Left ventricle myocardium superior (tissue), 1 donor: ENCODE data around the gene NAA10. TPM values are rescaled to one million over a fixed set of nuclear protein-coding genes. Genes with fewer than 3 reads are reported as not detected.
"Not testable (repeated sequence)": the region's sequence is repeated elsewhere in the genome, so short reads cannot be mapped to it uniquely, and the experiment has no call there.

Experiments used
- ATAC-seq: fragments of 200-7000 bp; cut with Tn5 transposase; one replicate; pipeline ENCODE4 v1.9.1; 2020; ENCODE audit warnings: mild to moderate bottlenecking, moderate library complexity
- DNase-seq: peaks from one replicate; pipeline ENCODE4 v3.0.0-alpha.2; 2020
- intact Hi-C: fragments of 100-400 bp; cut with micrococcal nuclease; formaldehyde crosslinking; loops from one replicate; pipeline ENCODE4 v1.11.0; 2022
- long read RNA-seq: library from polyadenylated mRNA; unstranded; transcript quantifications from one replicate; pipeline ENCODE4 v2.0.0, GENCODE V29; 2021
- total RNA-seq: library from RNA; stranded (reverse); fragmentation: NEBNext Ultra II Directional; extraction: Animal tissue kit (Norgen Biotek cat#: 25700); gene quantifications from one replicate; pipeline ENCODE4 v1.2.1, GENCODE V29; 2021
- donor health status: DM: no; HTN: yes; CAD: no; lungs with severe emphysema.

The NAA10 gene
- total RNA-seq: 72.2 TPM
- long read RNA-seq, transcript NAA10-208 (8 exons, 1,772 nt): major isoform, 86 of 93 reads
- long read RNA-seq, partial matches to known transcripts: 1 of 93 reads
- long read RNA-seq, other reads (novel, unspliced or antisense): 2 of 93 reads

DNA sequence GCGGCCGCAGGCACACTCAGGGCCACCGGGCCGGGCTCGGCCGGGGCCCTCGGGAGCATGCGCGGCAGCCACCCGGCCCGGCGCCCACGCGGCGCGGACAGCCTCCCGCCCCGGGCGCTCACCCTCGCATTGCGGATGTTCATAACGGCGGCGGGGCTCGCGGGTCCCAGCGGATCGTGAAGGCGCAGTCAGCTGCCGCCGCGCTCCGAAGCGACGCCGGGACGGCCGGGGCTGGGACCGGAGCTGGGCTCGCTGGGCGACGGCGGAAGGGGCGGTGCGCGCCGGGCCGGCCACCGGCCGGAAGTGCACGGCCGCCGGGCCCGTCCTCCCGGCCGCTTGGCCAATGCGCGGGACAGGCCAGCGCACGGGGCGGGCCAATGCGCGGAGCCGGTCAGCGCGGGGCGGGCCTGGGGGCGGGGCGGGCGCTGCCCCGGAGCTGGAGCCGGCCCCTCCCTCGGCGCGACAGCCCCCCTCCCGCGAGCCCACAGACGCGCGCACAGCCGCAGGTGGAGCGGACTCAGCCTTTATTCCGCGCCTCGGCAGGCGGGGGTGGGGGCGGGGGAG is at the start of gene NAA10:
Gene NAA10, minus strand, starts transcription at position 276 of the 564 bp plus-strand sequence. Its CDS starts 133 bp downstream, at position 143.
- ATAC-seq: peak; percentile 98
- intact Hi-C loops: no loop called here
- DNase-seq: peak; percentile 86

- no peak for ATAC-seq
- DNase-seq: no peak
- intact Hi-C loops: no loop called here
Measured at GRCh38 chrX:153983321-153983801, 48.5 kb upstream of the NAA10 start.

DNA sequence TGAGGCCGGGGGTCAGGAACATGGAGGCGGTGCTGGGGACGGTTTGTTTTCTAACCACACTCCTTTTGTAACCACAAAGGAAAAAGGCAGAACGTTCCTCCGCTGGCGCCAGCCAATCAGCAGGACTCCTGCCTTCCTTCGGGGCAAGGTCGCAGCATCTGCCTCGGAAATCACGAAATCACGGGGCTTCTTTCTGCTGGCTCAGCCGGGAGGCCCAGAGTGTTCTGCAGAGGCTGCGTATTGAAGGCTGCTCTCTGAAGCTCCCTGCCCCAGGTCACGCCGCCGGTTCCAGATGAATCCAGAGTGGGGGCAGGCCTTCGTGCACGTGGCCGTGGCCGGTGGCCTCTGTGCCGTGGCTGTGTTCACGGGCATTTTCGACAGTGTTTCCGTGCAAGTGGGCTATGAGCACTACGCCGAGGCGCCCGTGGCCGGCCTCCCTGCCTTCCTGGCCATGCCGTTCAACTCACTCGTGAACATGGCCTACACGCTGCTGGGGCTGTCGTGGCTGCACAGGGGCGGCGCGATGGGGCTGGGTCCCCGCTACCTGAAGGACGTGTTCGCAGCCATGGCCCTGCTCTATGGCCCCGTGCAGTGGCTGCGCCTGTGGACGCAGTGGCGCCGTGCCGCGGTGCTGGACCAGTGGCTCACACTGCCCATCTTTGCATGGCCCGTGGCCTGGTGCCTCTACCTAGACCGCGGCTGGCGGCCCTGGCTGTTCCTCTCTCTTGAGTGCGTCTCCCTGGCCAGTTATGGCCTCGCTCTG is 47.1 kb upstream of the NAA10 start:
- ATAC-seq (peak; percentile 57), DNase-seq (peak; percentile 57)
- intact Hi-C loops: no loop called here

GRCh38 chrX:153981231-153981630 is 46.4 kb upstream of the NAA10 start:
- DNase-seq (no peak), ATAC-seq (no peak)
- intact Hi-C loops: no loop called here

DNA sequence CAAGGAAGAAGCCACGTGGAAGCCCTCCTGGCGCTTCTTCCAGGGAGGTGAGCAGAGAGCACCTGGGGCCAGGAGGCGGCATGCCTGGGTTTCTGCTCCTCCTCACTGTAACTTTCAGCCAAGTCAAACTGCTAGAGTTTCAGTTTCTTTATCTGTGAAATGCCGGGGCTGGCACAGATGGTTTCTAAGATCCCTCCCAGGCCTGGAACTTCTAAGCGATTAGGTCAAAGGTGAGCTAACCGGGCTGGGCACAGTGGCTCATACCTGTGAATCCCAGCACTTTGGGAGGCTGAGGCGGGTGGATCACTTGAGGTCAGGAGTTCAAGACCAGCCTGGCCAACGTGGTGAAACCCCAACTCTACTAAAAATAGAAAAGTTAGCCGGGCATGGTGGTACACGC is 45.6 kb upstream of the NAA10 start:
- ATAC-seq, DNase-seq, intact Hi-C loops: not testable (repeated sequence)

- DNase-seq (no peak), ATAC-seq (no peak)
- intact Hi-C loops: no loop called here
Measured at GRCh38 chrX:153974726-153975286, 40.0 kb upstream of the NAA10 start.

GRCh38 chrX:153974003-153974725 is 39.3 kb upstream of the NAA10 start:
- DNase-seq: no peak
- no peak for ATAC-seq
- intact Hi-C loops: no loop called here

- intact Hi-C loops: no loop called here
- no peak for DNase-seq
- no peak for ATAC-seq
Measured at GRCh38 chrX:153973127-153974002, 38.5 kb upstream of the NAA10 start.

GRCh38 chrX:153972368-153973126 is 37.7 kb upstream of the NAA10 start, which contains the start of gene TMEM187:
Gene TMEM187 (plus strand): TSS chrX:153972754. CDS start chrX:153982063, 9,309 bp downstream.
- peak; percentile 91 for DNase-seq
- intact Hi-C loops: no loop called here
- peak; percentile 66 for ATAC-seq

- intact Hi-C loops: no loop called here
Measured at GRCh38 chrX:153971450-153972367, 36.9 kb upstream of the NAA10 start, which contains the start of gene HCFC1. Gene HCFC1 (minus strand): TSS chrX:153971818. CDS start chrX:153970840, 978 bp downstream.

DNA sequence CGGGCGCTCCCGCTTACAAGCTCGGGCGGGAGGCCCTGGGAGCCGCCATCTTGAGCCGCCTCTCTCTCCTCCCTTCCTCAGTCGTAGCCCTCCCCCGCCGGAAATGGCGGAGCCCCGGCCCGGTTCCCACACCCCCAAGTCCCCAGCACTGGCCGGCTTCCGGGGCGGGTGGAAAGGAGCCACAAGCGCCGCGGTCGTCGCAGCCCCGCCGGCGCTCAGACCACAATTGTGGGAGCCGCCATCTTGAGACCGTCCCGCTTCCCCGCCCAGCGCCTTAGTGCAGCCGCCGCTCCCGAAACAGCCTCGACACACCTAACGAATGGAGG is 36.2 kb upstream of the NAA10 start:
- intact Hi-C loops: no loop called here
- ATAC-seq: peak; percentile 76
- DNase-seq: peak; percentile 92

More at GRCh38 chrX:153971450-153972367, 36.9 kb upstream of the NAA10 start, which contains the start of gene HCFC1:
- ATAC-seq: peak; percentile 77
- peak; percentile 94 for DNase-seq

- DNase-seq (peak; percentile 50), ATAC-seq (peak; percentile 29)
- intact Hi-C loops: no loop called here
Measured at GRCh38 chrX:153970357-153971123, 35.7 kb upstream of the NAA10 start.

GRCh38 chrX:153969904-153970356 is 35.1 kb upstream of the NAA10 start:
- intact Hi-C loops: no loop called here
- ATAC-seq (no peak), DNase-seq (peak; percentile 53)

- ATAC-seq (no peak), DNase-seq (no peak)
- intact Hi-C loops: no loop called here
Measured at GRCh38 chrX:153969125-153969903, 34.5 kb upstream of the NAA10 start.

GRCh38 chrX:153968754-153969124 is 33.9 kb upstream of the NAA10 start:
- DNase-seq: no peak

More at GRCh38 chrX:153968754-153969124, 33.9 kb upstream of the NAA10 start:
- ATAC-seq: no peak
- intact Hi-C loops: no loop called here
